ENCODE measurements around the gene S100A12.

Gene S100A12

DNA sequence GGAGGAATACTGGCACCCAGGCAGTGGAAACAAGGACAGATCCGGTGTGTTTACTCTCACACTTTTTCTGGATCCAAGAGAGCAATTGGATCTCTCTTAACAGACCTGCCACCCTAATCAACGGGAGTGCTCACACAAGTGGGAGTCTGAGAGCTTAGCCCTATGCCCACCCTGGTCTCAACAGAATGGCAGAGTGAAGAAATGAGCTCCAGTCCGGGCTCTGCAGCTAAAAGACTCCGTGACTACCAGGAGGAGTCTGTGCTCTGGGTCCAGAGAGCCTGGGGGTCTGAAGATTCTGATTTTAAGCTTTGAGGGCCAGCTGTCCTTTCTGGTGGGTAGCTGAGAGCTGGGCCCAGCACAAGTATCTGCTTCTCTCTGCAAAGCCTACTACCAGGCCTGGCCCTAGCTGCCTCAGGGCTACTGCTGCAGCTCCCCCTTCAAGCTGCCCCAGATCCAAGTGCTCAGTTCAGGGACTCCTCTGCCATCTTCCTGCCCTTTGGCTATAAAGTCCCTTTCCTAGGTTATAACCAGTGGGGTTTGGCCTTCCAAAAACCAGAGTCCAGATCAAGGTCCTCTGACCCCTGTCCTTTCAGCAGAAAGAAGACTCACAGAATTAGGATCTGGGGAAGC, 13.8 kb downstream of the S100A12 start:
- Histone ChIP-seq H3K27ac (ENCODE audit: insufficient read depth, low read length, poor library complexity, severe bottlenecking) (no peak overlapping the region), H3K4me3 (ENCODE audit: insufficient read depth, low read depth, low read length, poor library complexity, severe bottlenecking) (no peak overlapping the region), H3K4me1 (ENCODE audit: control insufficient read depth, insufficient read depth, low read length, poor library complexity, severe bottlenecking) (peaks cover 10% of the 10 kb centered on the region)

DNA sequence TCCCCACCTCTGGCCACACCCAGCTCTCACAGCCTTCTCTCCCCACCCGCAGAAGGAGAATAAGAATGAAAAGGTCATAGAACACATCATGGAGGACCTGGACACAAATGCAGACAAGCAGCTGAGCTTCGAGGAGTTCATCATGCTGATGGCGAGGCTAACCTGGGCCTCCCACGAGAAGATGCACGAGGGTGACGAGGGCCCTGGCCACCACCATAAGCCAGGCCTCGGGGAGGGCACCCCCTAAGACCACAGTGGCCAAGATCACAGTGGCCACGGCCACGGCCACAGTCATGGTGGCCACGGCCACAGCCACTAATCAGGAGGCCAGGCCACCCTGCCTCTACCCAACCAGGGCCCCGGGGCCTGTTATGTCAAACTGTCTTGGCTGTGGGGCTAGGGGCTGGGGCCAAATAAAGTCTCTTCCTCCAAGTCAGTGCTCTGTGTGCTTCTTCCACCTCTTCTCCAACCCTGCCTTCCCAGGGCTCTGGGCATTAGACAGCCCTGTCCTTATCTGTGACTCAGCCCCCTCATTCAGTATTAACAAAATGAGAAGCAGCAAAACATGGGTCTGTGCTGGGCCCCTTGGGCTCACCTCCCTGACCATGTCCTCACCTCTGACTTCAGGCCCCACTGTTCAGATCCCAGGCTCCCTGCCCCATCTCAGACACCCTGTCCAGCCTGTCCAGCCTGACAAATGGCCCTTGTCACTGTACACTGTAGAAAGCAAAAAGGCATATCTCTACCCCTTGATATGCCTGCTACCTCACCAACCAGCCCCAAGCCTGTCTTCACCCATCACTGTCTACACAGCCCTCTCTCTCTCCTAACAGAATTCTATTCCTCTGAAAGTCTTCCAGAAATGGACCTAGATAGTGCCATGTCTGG, 14.6 kb downstream of the S100A12 start:
- no peak overlapping the region for H3K27ac ChIP-seq (ENCODE audit: insufficient read depth, low read length, poor library complexity, severe bottlenecking)
- no peak for DNase-seq
- no peak overlapping the region for H3K4me3 ChIP-seq (ENCODE audit: insufficient read depth, low read depth, low read length, poor library complexity, severe bottlenecking)
- H3K27me3 ChIP-seq (replicated peaks; ENCODE audit: control insufficient read depth, insufficient read depth, low read length, poor library complexity, severe bottlenecking) = no peaks in the 10 kb centered on the region
- peaks cover 10% of the 10 kb centered on the region for H3K4me1 ChIP-seq (ENCODE audit: control insufficient read depth, insufficient read depth, low read length, poor library complexity, severe bottlenecking)
- H3K9me3 ChIP-seq (ENCODE audit: control insufficient read depth, low read length) = no peaks in the 10 kb centered on the region
- no peaks in the 10 kb centered on the region for H3K36me3 ChIP-seq (ENCODE audit: control insufficient read depth, insufficient read depth, low read length)

More for the DNA sequence above, 13.8 kb downstream of the S100A12 start:
- no peak for DNase-seq
- Histone ChIP-seq H3K27me3 (replicated peaks; ENCODE audit: control insufficient read depth, insufficient read depth, low read length, poor library complexity, severe bottlenecking) (no peaks in the 10 kb centered on the region), H3K36me3 (ENCODE audit: control insufficient read depth, insufficient read depth, low read length) (no peaks in the 10 kb centered on the region), H3K9me3 (ENCODE audit: control insufficient read depth, low read length) (no peaks in the 10 kb centered on the region)

DNA sequence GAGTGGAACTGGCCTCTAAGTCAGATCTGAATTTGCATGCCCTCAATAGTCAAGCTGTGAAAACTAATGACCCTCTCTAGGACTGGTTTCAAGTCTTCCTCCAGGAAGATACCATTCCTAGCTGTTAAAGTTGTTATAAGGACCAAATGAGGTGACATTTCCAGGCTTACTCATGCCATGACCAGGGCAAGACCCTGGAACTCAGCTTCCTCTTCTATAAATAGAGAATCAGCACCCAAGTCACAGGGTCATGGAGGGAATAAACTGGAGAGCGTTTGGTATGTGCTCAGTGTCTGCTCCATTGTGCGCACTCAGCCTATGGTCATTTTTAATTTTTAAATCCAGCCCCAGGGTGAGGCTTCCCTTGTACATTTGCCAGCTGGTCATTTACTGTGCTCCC, 15.2 kb downstream of the S100A12 start:
- no peaks in the 10 kb centered on the region for H3K9me3 ChIP-seq (ENCODE audit: control insufficient read depth, low read length)
- no peak overlapping the region for H3K4me3 ChIP-seq (ENCODE audit: insufficient read depth, low read depth, low read length, poor library complexity, severe bottlenecking)
- no peak for DNase-seq
- no peaks in the 10 kb centered on the region for H3K36me3 ChIP-seq (ENCODE audit: control insufficient read depth, insufficient read depth, low read length)
- H3K27me3 ChIP-seq (replicated peaks; ENCODE audit: control insufficient read depth, insufficient read depth, low read length, poor library complexity, severe bottlenecking) = no peaks in the 10 kb centered on the region
- no peak overlapping the region for H3K27ac ChIP-seq (ENCODE audit: insufficient read depth, low read length, poor library complexity, severe bottlenecking)
- H3K4me1 ChIP-seq (ENCODE audit: control insufficient read depth, insufficient read depth, low read length, poor library complexity, severe bottlenecking) = peaks cover 10% of the 10 kb centered on the region

DNA sequence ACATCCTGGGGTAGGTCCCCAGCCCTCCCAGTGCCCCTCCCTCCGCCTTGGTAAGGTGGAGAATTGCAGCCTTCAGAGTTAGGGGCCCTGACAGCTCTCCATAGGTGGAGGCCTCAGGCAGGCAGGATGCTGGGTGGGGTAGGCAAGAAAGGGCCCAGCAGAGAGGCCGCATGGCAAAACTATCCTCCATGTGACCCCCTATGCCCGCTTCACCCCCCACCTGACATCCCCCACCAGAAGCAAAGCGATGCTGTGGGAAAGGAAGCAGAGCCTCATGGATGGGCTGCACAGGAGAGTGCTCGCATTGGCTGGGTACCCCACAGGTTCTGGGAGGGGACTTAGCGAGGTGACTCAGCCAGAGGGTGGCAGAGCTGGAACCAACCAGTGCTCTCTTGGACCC, 16.2 kb downstream of the S100A12 start:
- Histone ChIP-seq H3K4me3 (ENCODE audit: insufficient read depth, low read depth, low read length, poor library complexity, severe bottlenecking) (no peak overlapping the region), H3K36me3 (ENCODE audit: control insufficient read depth, insufficient read depth, low read length) (no peaks in the 10 kb centered on the region), H3K9me3 (ENCODE audit: control insufficient read depth, low read length) (no peaks in the 10 kb centered on the region), H3K27me3 (replicated peaks; ENCODE audit: control insufficient read depth, insufficient read depth, low read length, poor library complexity, severe bottlenecking) (no peaks in the 10 kb centered on the region), H3K4me1 (ENCODE audit: control insufficient read depth, insufficient read depth, low read length, poor library complexity, severe bottlenecking) (peaks cover 10% of the 10 kb centered on the region), H3K27ac (ENCODE audit: insufficient read depth, low read length, poor library complexity, severe bottlenecking) (no peak overlapping the region)
- no peak for DNase-seq

DNA sequence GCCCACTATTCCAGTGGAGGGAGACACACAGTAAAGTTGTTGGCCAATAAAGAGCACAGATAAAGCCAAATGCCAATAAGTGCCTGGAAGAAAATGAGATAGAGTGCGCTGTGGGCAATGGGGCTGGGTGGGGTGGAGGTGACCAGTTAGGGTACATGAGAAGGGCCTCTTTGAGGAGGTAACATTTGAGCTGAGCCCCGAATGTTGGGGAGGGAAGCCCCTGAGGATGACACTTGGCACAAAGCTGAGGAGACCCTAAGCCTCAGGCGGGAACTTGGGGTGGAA, 16.8 kb downstream of the S100A12 start:
- no peak for DNase-seq
- Histone ChIP-seq H3K27ac (ENCODE audit: insufficient read depth, low read length, poor library complexity, severe bottlenecking) (no peak overlapping the region), H3K27me3 (replicated peaks; ENCODE audit: control insufficient read depth, insufficient read depth, low read length, poor library complexity, severe bottlenecking) (no peaks in the 10 kb centered on the region), H3K9me3 (ENCODE audit: control insufficient read depth, low read length) (no peaks in the 10 kb centered on the region), H3K36me3 (ENCODE audit: control insufficient read depth, insufficient read depth, low read length) (no peaks in the 10 kb centered on the region), H3K4me1 (ENCODE audit: control insufficient read depth, insufficient read depth, low read length, poor library complexity, severe bottlenecking) (peaks cover 10% of the 10 kb centered on the region), H3K4me3 (ENCODE audit: insufficient read depth, low read depth, low read length, poor library complexity, severe bottlenecking) (no peak overlapping the region)

DNA sequence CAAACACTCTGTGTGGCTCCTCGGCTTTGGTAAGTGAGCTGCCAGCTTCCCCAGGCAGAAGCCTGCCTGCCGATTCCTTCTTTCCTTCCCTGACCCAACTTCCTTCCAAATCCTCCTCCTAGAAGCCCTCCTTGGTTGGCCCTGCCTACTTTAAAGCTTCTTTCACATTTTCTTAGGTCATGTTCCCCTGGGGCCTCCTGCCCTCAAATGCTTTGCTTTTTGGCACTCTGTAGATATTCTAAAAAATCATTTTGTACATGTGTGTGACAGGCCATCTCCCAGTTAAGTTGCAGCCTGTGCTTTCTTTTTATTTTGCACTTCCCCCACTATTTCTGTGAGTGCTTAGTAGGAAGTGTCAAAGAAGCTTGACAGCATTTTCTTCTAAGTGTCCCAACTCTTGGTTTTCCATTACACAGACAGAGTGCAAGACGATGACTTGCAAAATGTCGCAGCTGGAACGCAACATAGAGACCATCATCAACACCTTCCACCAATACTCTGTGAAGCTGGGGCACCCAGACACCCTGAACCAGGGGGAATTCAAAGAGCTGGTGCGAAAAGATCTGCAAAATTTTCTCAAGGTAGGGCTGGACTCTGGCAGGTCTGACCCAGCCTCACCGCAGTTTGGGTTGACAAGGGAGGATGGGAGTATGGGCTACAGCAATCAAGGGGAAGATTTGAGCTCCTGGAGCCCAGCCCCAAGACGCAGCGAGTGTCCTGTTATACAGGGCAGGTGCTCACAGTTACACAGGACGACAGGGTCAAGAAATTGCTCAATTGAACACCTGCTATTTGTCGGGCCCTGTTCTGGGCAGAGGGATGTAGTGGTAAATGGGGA, 17.3 kb downstream of the S100A12 start, which contains the start of gene S100A9:
Gene S100A9 (plus strand): TSS at position 2 of the 838 bp plus-strand sequence. CDS start 430 bp downstream, at position 432.
- no peaks in the 10 kb centered on the region for H3K36me3 ChIP-seq (ENCODE audit: control insufficient read depth, insufficient read depth, low read length)
- no peaks in the 10 kb centered on the region for H3K9me3 ChIP-seq (ENCODE audit: control insufficient read depth, low read length)
- H3K4me3 ChIP-seq (ENCODE audit: insufficient read depth, low read depth, low read length, poor library complexity, severe bottlenecking) = no peak within 1 kb of the TSS
- H3K27me3 ChIP-seq (replicated peaks; ENCODE audit: control insufficient read depth, insufficient read depth, low read length, poor library complexity, severe bottlenecking) = no peaks in the 10 kb centered on the region
- H3K27ac ChIP-seq (ENCODE audit: insufficient read depth, low read length, poor library complexity, severe bottlenecking) = no peak within 1 kb of the TSS
- H3K4me1 ChIP-seq (ENCODE audit: control insufficient read depth, insufficient read depth, low read length, poor library complexity, severe bottlenecking) = peaks cover 10% of the 10 kb centered on the region
- DNase-seq = no peak

DNA sequence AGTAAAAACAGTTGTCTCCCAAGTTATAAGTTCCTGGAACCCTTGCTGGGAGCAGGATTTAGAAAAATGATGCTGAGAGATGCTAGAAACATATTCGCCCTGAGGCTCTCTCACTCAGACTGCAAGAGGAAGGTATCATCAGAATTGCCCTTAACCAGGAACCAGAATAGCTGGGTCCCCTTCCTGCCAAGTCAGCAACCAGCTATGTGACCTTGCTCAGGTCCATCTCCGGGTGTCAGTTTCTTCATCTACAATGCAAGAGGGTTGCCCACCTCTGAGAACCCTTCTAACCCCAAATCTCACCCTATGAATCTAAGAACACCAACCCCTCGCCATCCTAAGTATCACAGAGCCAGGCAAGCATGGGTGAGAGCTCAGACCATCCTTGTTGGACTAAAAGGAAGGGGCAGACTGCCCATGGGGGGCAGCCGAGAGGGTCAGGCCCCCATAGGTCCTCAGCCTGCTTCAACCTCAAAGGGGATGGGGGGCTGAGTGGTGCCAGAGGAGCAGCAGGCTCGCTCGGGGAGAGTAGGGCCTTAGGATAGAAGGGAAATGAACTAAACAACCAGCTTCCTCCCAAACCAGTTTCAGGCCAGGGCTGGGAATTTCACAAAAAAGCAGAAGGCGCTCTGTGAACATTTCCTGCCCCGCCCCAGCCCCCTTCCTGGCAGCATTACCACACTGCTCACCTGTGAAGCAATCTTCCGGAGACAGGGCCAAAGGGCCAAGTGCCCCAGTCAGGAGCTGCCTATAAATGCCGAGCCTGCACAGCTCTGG, 18.2 kb downstream of the S100A12 start:
- Histone ChIP-seq H3K27ac (ENCODE audit: insufficient read depth, low read length, poor library complexity, severe bottlenecking) (no peak overlapping the region), H3K4me1 (ENCODE audit: control insufficient read depth, insufficient read depth, low read length, poor library complexity, severe bottlenecking) (peaks cover 10% of the 10 kb centered on the region), H3K36me3 (ENCODE audit: control insufficient read depth, insufficient read depth, low read length) (no peaks in the 10 kb centered on the region), H3K27me3 (replicated peaks; ENCODE audit: control insufficient read depth, insufficient read depth, low read length, poor library complexity, severe bottlenecking) (no peaks in the 10 kb centered on the region), H3K9me3 (ENCODE audit: control insufficient read depth, low read length) (no peaks in the 10 kb centered on the region), H3K4me3 (ENCODE audit: insufficient read depth, low read depth, low read length, poor library complexity, severe bottlenecking) (no peak overlapping the region)
- no peak for DNase-seq

DNA sequence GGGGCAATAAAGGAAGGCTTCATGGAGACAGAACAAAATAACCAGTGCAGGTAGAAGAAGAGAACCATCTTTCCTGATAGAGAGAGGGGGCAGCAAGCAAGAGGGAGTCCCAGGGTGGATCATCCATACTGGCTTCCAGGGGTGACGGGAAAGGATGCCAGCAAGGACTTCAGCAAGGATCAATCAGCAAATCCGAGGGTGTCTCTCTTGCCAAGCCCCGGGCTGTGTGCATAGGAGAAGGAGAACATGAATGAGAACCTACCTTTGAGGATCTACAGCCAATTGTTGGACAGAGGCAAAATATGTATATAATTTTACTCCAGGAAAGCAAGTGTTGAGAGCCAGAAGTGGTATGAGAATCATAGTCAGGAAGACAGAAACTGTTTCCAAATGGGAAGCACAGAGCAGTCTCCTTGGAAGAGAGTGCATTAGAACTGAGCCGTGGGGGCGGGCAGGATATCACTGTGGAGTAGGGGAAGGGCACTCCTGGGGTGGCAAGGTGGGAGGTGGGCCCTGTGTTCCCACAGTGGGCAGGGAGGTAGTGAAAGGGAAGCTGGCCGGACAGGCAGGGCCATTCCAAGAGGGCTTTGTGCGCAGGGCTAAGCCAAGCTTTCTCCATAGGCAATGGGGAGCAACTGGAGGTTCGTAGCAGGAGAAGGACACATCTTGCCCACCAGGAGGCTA, 18.9 kb downstream of the S100A12 start:
- Histone ChIP-seq H3K27ac (ENCODE audit: insufficient read depth, low read length, poor library complexity, severe bottlenecking) (no peak overlapping the region), H3K4me1 (ENCODE audit: control insufficient read depth, insufficient read depth, low read length, poor library complexity, severe bottlenecking) (peaks cover 10% of the 10 kb centered on the region), H3K36me3 (ENCODE audit: control insufficient read depth, insufficient read depth, low read length) (no peaks in the 10 kb centered on the region), H3K27me3 (replicated peaks; ENCODE audit: control insufficient read depth, insufficient read depth, low read length, poor library complexity, severe bottlenecking) (no peaks in the 10 kb centered on the region), H3K9me3 (ENCODE audit: control insufficient read depth, low read length) (no peaks in the 10 kb centered on the region), H3K4me3 (ENCODE audit: insufficient read depth, low read depth, low read length, poor library complexity, severe bottlenecking) (no peak overlapping the region)
- DNase-seq = no peak

DNA sequence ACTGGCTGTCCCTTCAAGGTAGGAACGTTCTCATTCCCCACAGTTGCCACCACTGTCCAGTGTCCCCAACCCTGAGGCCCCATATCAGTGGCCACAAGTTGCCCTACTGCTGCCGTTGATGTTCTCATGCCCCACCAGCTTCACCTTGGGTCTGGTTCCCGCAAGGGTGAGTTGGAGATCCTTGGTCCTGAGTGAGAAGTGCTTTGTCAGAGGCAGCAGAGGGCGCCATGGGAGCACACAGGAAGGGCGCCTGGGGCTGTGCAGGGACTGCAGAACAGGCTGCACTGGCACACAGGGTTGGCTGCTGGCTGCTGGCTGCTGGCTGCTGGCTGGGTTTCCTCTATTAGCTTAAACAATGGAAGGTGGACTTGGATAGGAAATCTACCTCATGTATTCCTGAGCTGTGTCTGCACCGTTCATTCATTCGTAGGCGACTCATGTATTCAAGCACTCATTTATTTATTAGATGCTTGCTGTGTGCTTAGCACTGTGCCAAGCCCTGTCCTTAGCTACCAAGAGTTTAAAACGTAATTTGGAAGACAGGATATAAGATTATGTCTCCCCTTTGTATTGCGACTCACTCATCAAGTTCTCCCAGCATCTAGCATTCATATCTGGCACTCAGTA, 19.9 kb downstream of the S100A12 start:
- Histone ChIP-seq H3K9me3 (ENCODE audit: control insufficient read depth, low read length) (no peaks in the 10 kb centered on the region), H3K36me3 (ENCODE audit: control insufficient read depth, insufficient read depth, low read length) (no peaks in the 10 kb centered on the region), H3K4me3 (ENCODE audit: insufficient read depth, low read depth, low read length, poor library complexity, severe bottlenecking) (no peak overlapping the region), H3K4me1 (ENCODE audit: control insufficient read depth, insufficient read depth, low read length, poor library complexity, severe bottlenecking) (peaks cover 10% of the 10 kb centered on the region), H3K27ac (ENCODE audit: insufficient read depth, low read length, poor library complexity, severe bottlenecking) (no peak overlapping the region), H3K27me3 (replicated peaks; ENCODE audit: control insufficient read depth, insufficient read depth, low read length, poor library complexity, severe bottlenecking) (no peaks in the 10 kb centered on the region)
- no peak for DNase-seq

Data from effector memory CD4-positive, alpha-beta T cell (primary cell).